Measurements from ENCODE around the gene RHBDL3. TPM values are rescaled to one million over a fixed set of nuclear protein-coding genes. Genes with fewer than 3 reads are reported as not detected.

RHBDL3 gene
- total and polyA plus RNA-seq, 2 experiments from 2014 or later, result 0.28 to 0.70 TPM

- TF ChIP-seq CTCF (IDR thresholded peaks at IDR 0.05; ENCODE audit: poor library complexity) (no peak), EZH2phosphoT487 (IDR thresholded peaks at IDR 0.05; ENCODE audit: low read depth, severe bottlenecking, unreplicated experiment) (no peak), EZH2 (IDR thresholded peaks at IDR 0.05; ENCODE audit: borderline replicate concordance) (no peak)
- Histone ChIP-seq H2AFZ (no peak overlapping the region), H4K20me1 (ENCODE audit: insufficient read depth, poor library complexity, severe bottlenecking) (no peaks in the 10 kb centered on the region), H3K27me3 (peaks cover 74% of the 10 kb centered on the region), H3K27ac (no peak overlapping the region), H3K36me3 (replicated peaks; ENCODE audit: insufficient read depth, low read depth) (no peaks in the 10 kb centered on the region), H3K4me3 (no peak overlapping the region), H3K79me2 (no peaks in the 10 kb centered on the region), H3K9me2 (replicated peaks; ENCODE audit: insufficient read depth) (no peaks in the 10 kb centered on the region), H3K4me1 (ENCODE audit: insufficient read depth) (peaks cover 8% of the 10 kb centered on the region), H3K9me3 (ENCODE audit: low read depth) (no peaks in the 10 kb centered on the region), H3K4me2 (no peak overlapping the region)
- 21% methylated on average over 6 of the region's 6 CpGs for WGBS (ENCODE audit: low lambda C conversion rate, missing lambda C conversion rate)
- no peak for DNase-seq (ENCODE audit: low spot score)
Measured at GRCh38 chr17:32264140-32264799, 1.4 kb upstream of the RHBDL3 start.

- DNase-seq (ENCODE audit: low spot score), result no peak
- 17% methylated on average over 8 of the region's 8 CpGs for WGBS (ENCODE audit: low lambda C conversion rate, missing lambda C conversion rate)
- Histone ChIP-seq H3K4me2 (peak overlapping the region; percentile 77), H3K36me3 (replicated peaks; ENCODE audit: insufficient read depth, low read depth) (no peaks in the 10 kb centered on the region), H3K9me3 (ENCODE audit: low read depth) (no peaks in the 10 kb centered on the region), H2AFZ (no peak overlapping the region), H3K79me2 (no peaks in the 10 kb centered on the region), H3K9me2 (replicated peaks; ENCODE audit: insufficient read depth) (no peaks in the 10 kb centered on the region), H3K4me3 (no peak overlapping the region), H3K27me3 (peaks cover 79% of the 10 kb centered on the region), H3K27ac (no peak overlapping the region), H3K4me1 (ENCODE audit: insufficient read depth) (peaks cover 8% of the 10 kb centered on the region), H4K20me1 (ENCODE audit: insufficient read depth, poor library complexity, severe bottlenecking) (no peaks in the 10 kb centered on the region)
- TF ChIP-seq EZH2phosphoT487 (IDR thresholded peaks at IDR 0.05; ENCODE audit: low read depth, severe bottlenecking, unreplicated experiment), result no peak
- no peak for TF ChIP-seq EZH2 (IDR thresholded peaks at IDR 0.05; ENCODE audit: borderline replicate concordance)
- TF ChIP-seq CTCF (IDR thresholded peaks at IDR 0.05; ENCODE audit: poor library complexity), result no peak
Measured at GRCh38 chr17:32264823-32265191, 825 bp upstream of the RHBDL3 start.

DNA sequence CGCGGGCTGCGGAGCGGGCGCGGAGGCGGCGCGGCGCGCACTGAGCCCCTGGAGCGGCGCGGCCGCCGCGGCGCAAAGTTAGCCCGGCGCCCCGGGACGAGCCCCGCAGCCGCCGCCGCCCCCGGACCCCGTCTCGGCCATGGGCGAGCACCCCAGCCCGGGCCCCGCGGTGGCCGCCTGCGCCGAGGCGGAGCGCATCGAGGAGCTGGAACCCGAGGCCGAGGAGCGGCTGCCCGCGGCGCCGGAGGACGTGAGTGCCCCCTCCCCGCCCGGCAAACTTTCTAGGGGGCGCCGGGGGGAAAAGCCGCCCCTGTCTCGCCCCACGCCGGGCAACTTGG lies 388 bp downstream of the RHBDL3 start:
- H2AFZ ChIP-seq, result peak overlapping the region; percentile 35
- H3K9me3 ChIP-seq (ENCODE audit: low read depth), result no peaks in the 10 kb centered on the region
- H3K4me1 ChIP-seq (ENCODE audit: insufficient read depth), result peaks cover 8% of the 10 kb centered on the region
- no peaks in the 10 kb centered on the region for H3K9me2 ChIP-seq (replicated peaks; ENCODE audit: insufficient read depth)
- no peaks in the 10 kb centered on the region for H3K79me2 ChIP-seq
- H4K20me1 ChIP-seq (ENCODE audit: insufficient read depth, poor library complexity, severe bottlenecking), result no peaks in the 10 kb centered on the region
- H3K4me3 ChIP-seq, result peak overlapping the region; percentile 52
- H3K27ac ChIP-seq, result no peak overlapping the region
- WGBS (ENCODE audit: low lambda C conversion rate, missing lambda C conversion rate), result 1% methylated on average over 16 of the region's 55 CpGs
- DNase-seq (ENCODE audit: low spot score), result no peak
- no peak for TF ChIP-seq EZH2phosphoT487 (IDR thresholded peaks at IDR 0.05; ENCODE audit: low read depth, severe bottlenecking, unreplicated experiment)
- TF ChIP-seq CTCF (IDR thresholded peaks at IDR 0.05; ENCODE audit: poor library complexity), result no peak
- no peak for TF ChIP-seq EZH2 (IDR thresholded peaks at IDR 0.05; ENCODE audit: borderline replicate concordance)
- H3K27me3 ChIP-seq, result peaks cover 90% of the 10 kb centered on the region
- peak overlapping the region; percentile 98 for H3K4me2 ChIP-seq
- H3K36me3 ChIP-seq (replicated peaks; ENCODE audit: insufficient read depth, low read depth), result no peaks in the 10 kb centered on the region

Data from hepatocyte (in vitro differentiated cells).